Caco-2 (cell line): ENCODE data around the gene SLIRP. TPM values are rescaled to one million over a fixed set of nuclear protein-coding genes. Genes with fewer than 3 reads are reported as not detected.
A peak's percentile ranks its signal among the peaks of the same experiment; 100 is the strongest.

Source experiments
- BruUV-seq: library from RNA; stranded (reverse); fragments of 400-500 nt; replicated peaks from 2 replicates; lab custom pipeline; 2021; lab: Mats Ljungman, UMichigan
- CTCF ChIA-PET: fragments of 300-600 bp; sonication (Branson Sonifier 250); formaldehyde crosslinking; loops from one replicate; lab custom pipeline; 2022; ENCODE audit warnings: antibody characterized with exemption; lab: Charles Lee
- POLR2A ChIA-PET: fragments of 300-600 bp; sonication (Branson Sonifier 250); formaldehyde crosslinking; loops from one replicate; lab custom pipeline; 2022; ENCODE audit warnings: antibody characterized with exemption; lab: Charles Lee
- DNase-seq, 2 experiments: peaks; one replicate each; pipeline versions ENCODE4 v3.0.0 to v3.0.0-alpha.2; 2020 to 2022
- H3K27me3 ChIP-seq: replicated peaks from 2 replicates; pipeline ENCODE4 v1.6.0; 2011; ENCODE audit warnings: low read length; ENCODE audit not compliant: control insufficient read depth, insufficient read depth
- H3K36me3 ChIP-seq: 2 replicates; pipeline ENCODE4 v1.5.1; 2011; ENCODE audit warnings: low read length; ENCODE audit not compliant: control insufficient read depth, insufficient read depth
- H3K4me1 ChIP-seq: fragments of 250-450 bp; sonication (Bioruptor Pico); 2 replicates; pipeline ENCODE4 v1.5.1; 2020; ENCODE audit warnings: mild to moderate bottlenecking
- H3K4me3 ChIP-seq: 2 replicates; pipeline ENCODE4 v1.5.1; 2011; ENCODE audit warnings: low read depth, mild to moderate bottlenecking, control low read depth, low read length
- H3K9me3 ChIP-seq: fragments of 250-450 bp; sonication (Bioruptor Pico); 2 replicates; pipeline ENCODE4 v1.5.1; 2020; ENCODE audit warnings: mild to moderate bottlenecking, moderate library complexity
- H3K27ac Mint-ChIP-seq: one replicate; pipeline ENCODE4 v1.8.0; 2022; ENCODE audit warnings: mixed read lengths; ENCODE audit not compliant: unreplicated experiment
- H3K27me3 Mint-ChIP-seq: one replicate; pipeline ENCODE4 v1.8.0; 2022; ENCODE audit warnings: mixed read lengths; ENCODE audit not compliant: insufficient read depth, unreplicated experiment
- H3K36me3 Mint-ChIP-seq: one replicate; pipeline ENCODE4 v1.8.0; 2022; ENCODE audit warnings: mild to moderate bottlenecking, mixed read lengths; ENCODE audit not compliant: insufficient read depth, unreplicated experiment
- H3K4me1 Mint-ChIP-seq: one replicate; pipeline ENCODE4 v1.8.0; 2022; ENCODE audit warnings: low read depth, mixed read lengths; ENCODE audit not compliant: unreplicated experiment
- H3K4me3 Mint-ChIP-seq: one replicate; pipeline ENCODE4 v1.8.0; 2022; ENCODE audit warnings: mild to moderate bottlenecking, moderate library complexity, mixed read lengths; ENCODE audit not compliant: unreplicated experiment
- H3K9me3 Mint-ChIP-seq: one replicate; pipeline ENCODE4 v1.8.0; 2022; ENCODE audit warnings: mixed read lengths; ENCODE audit not compliant: unreplicated experiment
- intact Hi-C: fragments of 100-400 bp; cut with micrococcal nuclease; formaldehyde crosslinking; loops from one replicate; pipeline ENCODE4 v1.10.0; 2022; ENCODE audit not compliant: unreplicated experiment
- total RNA-seq: library from RNA; stranded (reverse); gene quantifications from 2 replicates; pipeline ENCODE4 v1.2.3, GENCODE V29; 2022
- TF ChIP-seq, protein P1 (sequence below), 2 experiments: fragments of 200-600 bp in 1 of 2; IDR thresholded peaks; 1 replicate in 1 of 2; 2 replicates in 1 of 2; pipeline versions ENCODE4 v1.5.1 to v1.8.0; 2011 to 2022; ENCODE audit warnings: antibody characterized with exemption in 1 of 2, control low read depth in 1 of 2, inconsistent platforms in 1 of 2, low read depth in 1 of 2, low read length in 1 of 2, mild to moderate bottlenecking in 1 of 2, moderate library complexity in 1 of 2; ENCODE audit not compliant: insufficient read depth in 1 of 2, severe bottlenecking in 1 of 2, unreplicated experiment in 1 of 2

SLIRP gene
- total RNA-seq, 1 experiment from 2014 or later, result 204 TPM

GRCh38 chr14:77761205-77761931 is 53.5 kb downstream of the SLIRP start:
- TF ChIP-seq, protein P1, sequence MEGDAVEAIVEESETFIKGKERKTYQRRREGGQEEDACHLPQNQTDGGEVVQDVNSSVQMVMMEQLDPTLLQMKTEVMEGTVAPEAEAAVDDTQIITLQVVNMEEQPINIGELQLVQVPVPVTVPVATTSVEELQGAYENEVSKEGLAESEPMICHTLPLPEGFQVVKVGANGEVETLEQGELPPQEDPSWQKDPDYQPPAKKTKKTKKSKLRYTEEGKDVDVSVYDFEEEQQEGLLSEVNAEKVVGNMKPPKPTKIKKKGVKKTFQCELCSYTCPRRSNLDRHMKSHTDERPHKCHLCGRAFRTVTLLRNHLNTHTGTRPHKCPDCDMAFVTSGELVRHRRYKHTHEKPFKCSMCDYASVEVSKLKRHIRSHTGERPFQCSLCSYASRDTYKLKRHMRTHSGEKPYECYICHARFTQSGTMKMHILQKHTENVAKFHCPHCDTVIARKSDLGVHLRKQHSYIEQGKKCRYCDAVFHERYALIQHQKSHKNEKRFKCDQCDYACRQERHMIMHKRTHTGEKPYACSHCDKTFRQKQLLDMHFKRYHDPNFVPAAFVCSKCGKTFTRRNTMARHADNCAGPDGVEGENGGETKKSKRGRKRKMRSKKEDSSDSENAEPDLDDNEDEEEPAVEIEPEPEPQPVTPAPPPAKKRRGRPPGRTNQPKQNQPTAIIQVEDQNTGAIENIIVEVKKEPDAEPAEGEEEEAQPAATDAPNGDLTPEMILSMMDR (IDR thresholded peaks at IDR 0.05; ENCODE audit: insufficient read depth in 1 of 2, low read depth in 1 of 2, low read length in 1 of 2, severe bottlenecking in 1 of 2, unreplicated experiment in 1 of 2), result peak in 1 of 2 experiments; percentile 36
- no peaks in the 10 kb centered on the region for H3K27me3 ChIP-seq
- intact Hi-C loops, result loop anchor here (1.0 kb wide), 2 partner anchors 39 to 56 kb away; partner anchors contain the start of gene ADCK1
- DNase-seq, result peak; percentile 50 to 51
- no peaks in the 10 kb centered on the region for H3K27me3 Mint-ChIP-seq
- no TSS peak for BruUV-seq
- no peaks in the 10 kb centered on the region for H3K9me3 Mint-ChIP-seq
- no peaks in the 10 kb centered on the region for H3K9me3 ChIP-seq
- H3K36me3 Mint-ChIP-seq, result peaks cover 6% of the 10 kb centered on the region
- ChIA-PET POLR2A (interaction anchor here (0.6 kb wide), 3 partner anchors 19 to 39 kb away, joined by 3 to 9 read pairs (median 3); no protein-coding TSS in a partner anchor), CTCF (interaction anchor here (0.6 to 0.8 kb wide), 3 partner anchors 28 to 55 kb away, joined by 3 to 4 read pairs (median 3); no protein-coding TSS in a partner anchor)
- peak overlapping the region; percentile 95 for H3K4me3 ChIP-seq
- no peaks in the 10 kb centered on the region; the same call in 1 of the 2 replicates for H3K36me3 ChIP-seq
- 0 out of 2 replicates have a peak, but pooled peaks cover 5% of the 10 kb centered on the region for H3K4me1 ChIP-seq
- peak overlapping the region; percentile 96 for H3K27ac Mint-ChIP-seq
- H3K4me3 Mint-ChIP-seq, result peak overlapping the region; percentile 88
- no peaks in the 10 kb centered on the region for H3K4me1 Mint-ChIP-seq

- Mint-ChIP-seq H3K4me1 (no peaks in the 10 kb centered on the region), H3K4me3 (no peak overlapping the region), H3K36me3 (peaks cover 6% of the 10 kb centered on the region), H3K27me3 (no peaks in the 10 kb centered on the region), H3K9me3 (no peaks in the 10 kb centered on the region), H3K27ac (no peak overlapping the region)
- intact Hi-C loops, result no loop called here
- no peaks in the 10 kb centered on the region for H3K9me3 ChIP-seq
- H3K4me1 ChIP-seq, result 0 out of 2 replicates have a peak, but pooled peaks cover 5% of the 10 kb centered on the region
- no peak overlapping the region for H3K4me3 ChIP-seq
- TF ChIP-seq, protein P1 (IDR thresholded peaks at IDR 0.05; ENCODE audit: insufficient read depth in 1 of 2, low read depth in 1 of 2, low read length in 1 of 2, severe bottlenecking in 1 of 2, unreplicated experiment in 1 of 2), result no peak
- DNase-seq, result no peak
- BruUV-seq, result no TSS peak
- ChIA-PET POLR2A (no interaction called here), CTCF (interaction anchor here (0.7 kb wide), 1 partner anchor 54 kb away, joined by 3 read pairs; no protein-coding TSS in a partner anchor)
- no peaks in the 10 kb centered on the region; the same call in 1 of the 2 replicates for H3K36me3 ChIP-seq
- H3K27me3 ChIP-seq, result no peaks in the 10 kb centered on the region
Observed at GRCh38 chr14:77763316-77763715, 55.4 kb downstream of the SLIRP start.

DNA sequence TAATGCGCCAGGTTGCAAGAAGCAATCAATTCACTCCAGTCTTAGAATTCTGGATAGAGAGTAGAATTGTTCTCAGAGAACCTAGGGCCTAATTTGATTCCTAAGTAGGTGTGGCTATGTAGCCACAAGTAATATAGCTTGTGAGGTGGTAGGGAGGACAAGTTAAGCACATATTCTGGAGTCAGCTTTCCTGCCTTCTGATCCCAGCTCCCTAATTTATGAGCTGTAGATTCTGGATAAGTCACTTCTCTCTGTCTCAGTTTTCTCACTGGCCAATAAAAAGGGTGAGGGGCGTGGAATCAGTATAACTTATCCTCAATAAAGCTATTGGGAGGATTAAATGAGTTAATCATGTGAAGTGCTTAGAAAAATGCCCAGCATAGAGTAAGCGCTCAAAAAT is 56.1 kb downstream of the SLIRP start:
- intact Hi-C loops, result no loop called here
- H3K4me3 Mint-ChIP-seq, result no peak overlapping the region
- ChIA-PET CTCF (interaction anchor here (0.7 kb wide), 1 partner anchor 53 kb away, joined by 3 read pairs; no protein-coding TSS in a partner anchor), POLR2A (no interaction called here)
- TF ChIP-seq, protein P1 (IDR thresholded peaks at IDR 0.05; ENCODE audit: insufficient read depth in 1 of 2, low read depth in 1 of 2, low read length in 1 of 2, severe bottlenecking in 1 of 2, unreplicated experiment in 1 of 2), result no peak
- no peaks in the 10 kb centered on the region for H3K27me3 Mint-ChIP-seq
- no peaks in the 10 kb centered on the region for H3K4me1 Mint-ChIP-seq
- no peak overlapping the region for H3K27ac Mint-ChIP-seq
- Histone ChIP-seq H3K9me3 (no peaks in the 10 kb centered on the region), H3K4me3 (no peak overlapping the region), H3K27me3 (no peaks in the 10 kb centered on the region), H3K4me1 (0 out of 2 replicates have a peak, but pooled peaks cover 5% of the 10 kb centered on the region), H3K36me3 (no peaks in the 10 kb centered on the region)
- DNase-seq, result no peak
- BruUV-seq, result no TSS peak
- peaks cover 2% of the 10 kb centered on the region for H3K36me3 Mint-ChIP-seq
- no peaks in the 10 kb centered on the region for H3K9me3 Mint-ChIP-seq

Other genes with a start within 250 kb of the SLIRP start
- gene ISM2, start 209.3 kb upstream of the SLIRP start, total RNA-seq, result 10.6 and 13.3 TPM in 2 replicates
- gene SPTLC2, start 91.5 kb upstream of the SLIRP start, total RNA-seq, result 45.8 and 49.6 TPM in 2 replicates
- 17.1 and 18.7 TPM in 2 replicates for gene ALKBH1, start 80 bp upstream of the SLIRP start, total RNA-seq
- 105 and 119 TPM in 2 replicates for gene SNW1, start 53.1 kb downstream of the SLIRP start, total RNA-seq
- 8.8 and 9.7 TPM in 2 replicates for gene ADCK1, start 92.0 kb downstream of the SLIRP start, total RNA-seq